Fibroblast of the aortic adventitia (primary cell): ENCODE results near the gene C6orf62. TPM values are rescaled to one million over a fixed set of nuclear protein-coding genes. Genes with fewer than 3 reads are reported as not detected.
"Not testable (repeated sequence)": the region's sequence is repeated elsewhere in the genome, so short reads cannot be mapped to it uniquely, and the experiment has no call there.

ENCODE experiments used
- DNase-seq: peaks from one replicate; pipeline ENCODE4 v3.0.0-alpha.2; 2010; ENCODE audit warnings: low read depth
- H3K4me3 ChIP-seq: 2 replicates; pipeline ENCODE4 v1.5.1; 2011; ENCODE audit warnings: low read depth, mild to moderate bottlenecking, control low read depth, low read length, moderate library complexity
- total RNA-seq: library from RNA; depleted of rRNA; stranded (reverse); fragments of >200 nt; gene quantifications from 2 replicates; pipeline ENCODE4 v1.2.3, GENCODE V29; 2012; ENCODE audit warnings: low replicate concordance
- TF ChIP-seq, protein P1 (sequence below): IDR thresholded peaks from 2 replicates; pipeline ENCODE4 v1.5.1; 2011; ENCODE audit warnings: mild to moderate bottlenecking, low read length, control low read depth, inconsistent platforms; ENCODE audit not compliant: insufficient read depth

Gene C6orf62
- total RNA-seq, 1 donor, result 121 TPM

GRCh38 chr6:24664046-24664987 is 54.6 kb downstream of the C6orf62 start:
- no peak overlapping the region for H3K4me3 ChIP-seq
- TF ChIP-seq, protein P1, sequence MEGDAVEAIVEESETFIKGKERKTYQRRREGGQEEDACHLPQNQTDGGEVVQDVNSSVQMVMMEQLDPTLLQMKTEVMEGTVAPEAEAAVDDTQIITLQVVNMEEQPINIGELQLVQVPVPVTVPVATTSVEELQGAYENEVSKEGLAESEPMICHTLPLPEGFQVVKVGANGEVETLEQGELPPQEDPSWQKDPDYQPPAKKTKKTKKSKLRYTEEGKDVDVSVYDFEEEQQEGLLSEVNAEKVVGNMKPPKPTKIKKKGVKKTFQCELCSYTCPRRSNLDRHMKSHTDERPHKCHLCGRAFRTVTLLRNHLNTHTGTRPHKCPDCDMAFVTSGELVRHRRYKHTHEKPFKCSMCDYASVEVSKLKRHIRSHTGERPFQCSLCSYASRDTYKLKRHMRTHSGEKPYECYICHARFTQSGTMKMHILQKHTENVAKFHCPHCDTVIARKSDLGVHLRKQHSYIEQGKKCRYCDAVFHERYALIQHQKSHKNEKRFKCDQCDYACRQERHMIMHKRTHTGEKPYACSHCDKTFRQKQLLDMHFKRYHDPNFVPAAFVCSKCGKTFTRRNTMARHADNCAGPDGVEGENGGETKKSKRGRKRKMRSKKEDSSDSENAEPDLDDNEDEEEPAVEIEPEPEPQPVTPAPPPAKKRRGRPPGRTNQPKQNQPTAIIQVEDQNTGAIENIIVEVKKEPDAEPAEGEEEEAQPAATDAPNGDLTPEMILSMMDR, result no peak

DNA sequence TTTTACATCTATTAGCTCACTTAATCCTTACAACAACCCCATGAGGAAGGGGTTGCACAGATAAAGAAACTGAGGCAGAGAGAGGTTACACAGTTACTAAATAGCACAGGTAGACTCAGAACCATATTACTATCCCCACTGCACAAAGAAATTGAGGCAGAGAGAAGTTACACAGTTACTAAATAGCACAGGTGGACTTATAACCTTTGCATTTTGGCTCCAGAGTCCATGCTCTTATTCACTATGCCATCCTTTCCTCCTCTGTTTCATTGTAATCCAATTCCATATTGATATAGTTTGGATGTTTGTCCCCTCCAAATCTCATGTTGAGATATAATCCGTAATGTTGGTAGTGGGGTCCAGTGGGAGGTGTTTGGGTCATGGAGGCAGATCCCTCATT is 55.8 kb downstream of the C6orf62 start:
- H3K4me3 ChIP-seq, result no peak overlapping the region
- DNase-seq, result no peak
- TF ChIP-seq, protein P1, result no peak

More at GRCh38 chr6:24664046-24664987, 54.6 kb downstream of the C6orf62 start:
- DNase-seq, result no peak

DNA sequence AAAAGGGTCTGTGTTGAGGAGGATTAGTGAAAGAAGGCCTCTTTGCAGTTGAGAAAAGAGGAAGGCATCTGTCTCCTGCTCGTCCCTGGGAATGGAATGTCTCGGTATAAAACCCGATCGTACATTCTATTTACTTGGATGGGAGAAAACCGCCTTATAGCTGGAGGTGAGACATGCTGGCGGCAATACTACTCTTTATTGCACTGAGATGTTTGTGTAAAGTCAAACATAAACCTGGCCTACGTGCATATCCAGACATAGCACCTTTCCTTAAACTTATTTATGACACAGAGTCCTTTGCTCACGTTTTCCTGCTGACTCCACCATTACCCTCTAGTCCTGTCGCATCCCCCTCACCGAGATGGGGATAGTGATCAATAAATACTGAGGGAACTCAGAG is 56.7 kb downstream of the C6orf62 start:
- DNase-seq, result no peak
- H3K4me3 ChIP-seq, result no peak overlapping the region
- TF ChIP-seq, protein P1, result no peak

DNA sequence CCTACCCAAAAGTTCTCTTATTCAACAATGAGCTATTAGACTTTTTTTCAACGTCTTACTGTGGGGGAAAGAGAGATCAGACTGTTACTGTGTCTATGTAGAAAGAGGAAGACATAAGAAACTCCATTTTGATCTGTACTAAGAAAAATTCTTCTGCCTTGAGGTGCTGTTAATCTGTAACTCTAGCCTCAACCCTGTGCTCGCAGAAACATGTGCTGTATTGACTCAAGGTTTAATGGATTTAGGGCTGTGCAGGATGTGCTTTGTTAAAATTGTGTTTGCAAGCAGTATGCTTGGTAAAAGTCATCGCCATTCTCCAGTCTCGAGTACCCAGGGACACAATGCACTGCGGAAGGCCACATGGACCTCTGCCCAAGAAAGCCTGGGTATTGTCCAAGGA is 57.2 kb downstream of the C6orf62 start:
- not testable (repeated sequence) for DNase-seq, H3K4me3 ChIP-seq

GRCh38 chr6:24660105-24660504 is 58.8 kb downstream of the C6orf62 start:
- no peak for DNase-seq
- TF ChIP-seq, protein P1, result no peak

DNA sequence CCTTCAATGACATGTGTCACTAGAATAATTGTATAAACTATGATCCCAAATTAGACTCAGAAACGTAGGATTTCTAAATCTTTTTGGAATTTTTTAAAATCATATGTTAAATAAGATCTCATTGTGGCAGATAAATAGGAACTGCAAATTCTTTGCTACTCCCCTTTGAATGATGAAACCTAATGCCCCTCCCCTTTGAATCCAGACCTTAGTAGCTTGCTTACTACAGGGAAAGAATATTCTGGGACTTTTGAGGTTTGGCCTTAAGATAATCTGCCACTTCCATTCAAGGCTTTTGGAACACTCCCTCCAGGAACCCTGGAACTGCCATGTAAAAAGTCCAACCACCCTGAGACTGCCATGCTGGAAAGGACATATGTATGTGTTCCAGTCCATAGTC is 59.4 kb downstream of the C6orf62 start:
- TF ChIP-seq, protein P1, result no peak
- peak; percentile 50 for DNase-seq

More at GRCh38 chr6:24660105-24660504, 58.8 kb downstream of the C6orf62 start:
- no peak overlapping the region for H3K4me3 ChIP-seq

More for the DNA sequence above, 59.4 kb downstream of the C6orf62 start:
- H3K4me3 ChIP-seq, result no peak overlapping the region
